Measurements from ENCODE around the gene PAPLN. TPM values are rescaled to one million over a fixed set of nuclear protein-coding genes. Genes with fewer than 3 reads are reported as not detected.

Gene PAPLN
- polyA plus RNA-seq, 1 donor, result 1.2 TPM

DNA sequence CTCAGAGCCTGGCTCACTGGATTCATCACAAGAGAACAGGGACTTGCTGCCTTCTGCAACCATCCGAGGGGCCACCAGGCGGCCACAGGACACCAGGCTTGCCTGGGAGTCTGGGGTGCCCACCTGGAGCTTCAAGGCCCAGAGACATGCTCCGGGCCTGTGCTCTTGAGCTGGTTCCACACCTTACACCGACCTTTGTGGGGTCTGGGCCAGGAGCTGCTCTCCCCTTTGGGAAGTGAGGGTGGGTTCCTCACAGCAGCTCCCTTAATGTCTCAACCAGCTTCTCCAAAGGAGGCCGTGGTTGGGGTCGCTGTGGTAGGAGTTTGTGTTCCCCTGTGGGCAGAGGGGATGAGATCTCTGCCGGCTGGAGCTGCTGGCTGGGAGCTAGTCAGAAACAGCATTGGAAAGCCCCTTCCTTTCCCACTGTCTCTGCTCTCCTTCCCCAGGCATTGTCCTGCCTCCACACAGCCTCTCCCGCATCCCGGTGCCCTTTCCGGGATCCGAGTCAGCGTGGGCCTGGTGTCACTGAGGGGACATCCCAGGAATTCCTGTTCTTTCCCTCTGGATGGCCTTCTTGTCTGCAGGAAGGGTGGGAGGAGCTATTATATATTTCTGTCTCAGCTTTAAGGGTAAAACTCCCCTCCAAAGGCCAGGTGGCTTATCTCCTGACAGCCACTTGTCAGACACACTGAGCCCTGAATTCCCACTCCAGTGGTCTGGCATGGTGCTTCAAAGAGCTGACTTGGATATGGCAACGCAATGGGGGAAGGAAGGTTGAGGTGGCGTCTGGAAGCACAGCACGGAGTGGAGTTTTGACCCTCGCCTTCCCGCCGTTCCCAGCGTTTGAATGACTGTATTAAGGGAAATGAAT is 5.1 kb upstream of the PAPLN start:
- DNase-seq (ENCODE audit: low read depth), result no peak

DNA sequence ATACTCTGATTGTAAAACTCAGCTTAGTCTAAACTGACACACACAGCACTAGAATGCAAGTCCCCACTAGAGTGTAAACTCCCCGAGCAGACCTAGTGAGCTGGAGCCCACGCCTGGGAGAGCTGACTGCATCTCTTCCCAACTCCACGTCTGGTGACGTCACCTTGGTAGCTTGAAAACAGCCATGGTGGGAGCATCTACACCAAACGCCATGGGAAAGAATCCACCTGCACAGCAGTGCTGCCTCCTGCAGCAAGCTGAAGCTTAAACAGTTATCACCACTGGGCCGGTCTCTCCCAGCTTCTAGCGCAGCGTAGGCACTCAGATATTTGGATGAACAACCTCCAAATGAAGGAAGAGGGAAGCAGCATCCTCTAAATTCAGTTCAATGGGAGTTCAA is 4.3 kb upstream of the PAPLN start:
- DNase-seq (ENCODE audit: low read depth), result no peak

DNA sequence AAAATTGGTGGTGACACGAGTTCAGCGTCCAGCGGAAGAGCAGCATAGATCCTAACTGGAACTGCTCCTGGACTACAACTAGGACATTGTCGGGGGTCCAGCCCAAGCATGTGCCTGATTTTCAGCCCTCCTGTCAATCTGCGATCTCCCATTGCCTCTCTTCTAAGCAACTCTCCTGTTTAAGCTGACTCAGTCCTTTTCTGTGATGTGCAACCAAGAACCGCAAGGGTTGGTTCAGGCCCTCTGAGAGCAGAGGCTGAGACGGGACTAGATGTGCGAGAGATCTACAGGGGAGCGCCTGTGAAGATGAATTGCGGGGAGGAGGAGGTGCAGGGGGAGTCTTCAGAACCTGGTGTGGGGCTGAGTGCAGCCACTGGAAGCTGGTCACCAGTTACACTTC is 3.7 kb upstream of the PAPLN start:
- DNase-seq (ENCODE audit: low read depth), result no peak

DNA sequence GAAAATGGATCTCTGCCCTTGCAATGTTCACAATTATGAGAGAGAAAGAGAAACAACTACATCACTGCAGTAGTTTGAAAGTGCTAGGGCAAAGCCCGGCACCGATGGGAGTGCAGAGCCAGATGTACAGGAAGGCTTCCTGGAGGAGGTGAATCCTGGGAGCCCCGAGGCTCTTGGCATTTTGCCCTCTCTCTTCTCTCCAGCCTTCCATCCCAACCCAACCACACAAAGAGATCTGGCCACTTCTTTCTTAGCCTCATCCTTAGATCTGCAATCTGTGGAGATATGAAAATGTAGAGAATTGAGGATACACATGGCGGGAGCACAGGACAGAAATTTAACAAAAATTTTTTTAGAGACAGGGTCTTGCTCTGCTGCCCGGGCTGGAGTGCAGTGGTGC is 3.3 kb upstream of the PAPLN start:
- DNase-seq (ENCODE audit: low read depth), result no peak

DNA sequence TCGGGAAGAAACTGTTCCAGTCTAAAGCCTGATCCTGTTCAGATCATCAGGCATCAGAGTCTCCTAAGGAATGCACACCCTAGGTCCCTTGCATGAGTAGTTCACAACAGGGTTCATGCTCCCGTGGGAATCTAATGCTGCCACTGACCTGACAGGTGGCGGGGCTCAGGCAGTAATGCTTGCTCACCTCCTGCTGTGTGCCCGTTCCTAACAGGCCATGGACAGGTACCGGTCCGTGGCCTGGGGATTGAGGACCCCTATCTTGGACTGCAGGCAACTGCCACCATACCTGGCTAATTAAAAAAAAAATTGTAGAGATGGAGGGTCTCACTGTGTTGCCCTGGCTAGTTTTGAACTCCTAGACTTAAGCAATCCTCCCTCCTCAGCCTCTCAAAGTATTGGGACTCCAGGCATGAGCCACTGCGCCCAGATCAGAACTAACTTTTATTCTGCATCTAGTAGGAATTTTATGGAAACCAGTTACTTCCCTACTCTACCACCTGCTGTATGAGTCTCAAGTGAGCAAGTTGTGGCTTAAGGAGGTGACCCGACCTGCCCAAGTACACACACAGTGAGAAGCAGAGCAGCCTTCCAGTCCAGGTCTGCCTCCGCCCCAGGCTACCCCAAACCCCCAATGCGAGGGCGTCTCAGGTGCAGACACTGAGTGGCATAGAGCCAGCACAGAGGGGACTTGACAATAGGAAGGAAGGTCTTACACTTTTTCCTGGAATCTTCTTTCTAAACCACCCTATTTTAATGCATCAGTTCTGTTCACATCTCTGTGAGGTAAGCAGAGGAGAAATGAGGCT is 2.5 kb upstream of the PAPLN start:
- DNase-seq (ENCODE audit: low read depth), result no peak

DNA sequence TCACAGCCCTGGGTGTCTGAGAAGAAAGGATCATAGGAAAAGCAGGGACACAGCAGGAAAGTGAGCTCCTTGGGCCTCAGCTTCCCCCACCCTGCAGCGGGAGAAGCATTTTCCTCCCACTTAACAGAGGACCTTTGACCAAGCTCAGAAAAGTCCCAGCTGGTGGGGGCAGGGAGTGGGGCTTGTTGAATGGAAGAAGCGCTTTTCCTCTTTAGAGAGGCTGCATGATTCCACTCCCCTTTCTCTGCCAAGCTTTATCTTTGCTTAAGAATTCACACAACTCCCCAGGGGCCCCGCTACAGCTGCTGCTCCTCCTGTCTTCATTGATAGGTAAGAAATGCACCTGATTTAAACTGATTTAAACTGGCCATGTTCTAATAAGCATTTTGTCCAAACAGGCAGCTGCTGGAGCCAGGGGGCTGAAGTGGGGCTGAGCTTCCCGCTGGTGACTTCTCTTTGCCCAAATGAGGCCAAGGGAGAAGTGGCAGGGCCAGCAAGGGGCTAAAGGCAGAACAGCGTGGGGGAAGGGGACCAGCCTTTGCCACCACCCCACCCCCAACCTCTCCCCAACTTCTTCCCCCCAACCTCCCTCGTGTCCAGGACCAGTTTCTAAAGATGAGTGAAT is 1.7 kb upstream of the PAPLN start:
- no peak for DNase-seq (ENCODE audit: low read depth)

DNA sequence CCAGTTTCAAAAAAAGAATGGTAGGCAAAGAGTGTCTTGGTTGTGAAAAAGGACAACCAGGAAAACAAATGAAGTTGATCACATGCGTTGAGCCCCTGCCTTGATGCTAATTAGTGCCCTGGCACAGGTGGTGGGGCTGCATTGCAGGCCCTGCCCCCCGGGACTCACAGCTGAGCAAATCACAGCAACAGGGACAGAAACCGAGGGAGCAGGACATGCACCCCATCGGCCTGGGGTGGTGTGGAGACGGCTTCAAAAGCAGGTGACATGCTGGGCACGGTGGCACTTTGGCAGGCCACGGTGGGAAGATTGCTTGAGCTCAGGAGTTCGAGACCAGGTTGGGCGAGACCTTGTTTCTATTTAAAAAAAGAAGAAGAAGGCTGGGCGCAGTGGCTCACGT is 1.1 kb upstream of the PAPLN start:
- no peak for DNase-seq (ENCODE audit: low read depth)

DNA sequence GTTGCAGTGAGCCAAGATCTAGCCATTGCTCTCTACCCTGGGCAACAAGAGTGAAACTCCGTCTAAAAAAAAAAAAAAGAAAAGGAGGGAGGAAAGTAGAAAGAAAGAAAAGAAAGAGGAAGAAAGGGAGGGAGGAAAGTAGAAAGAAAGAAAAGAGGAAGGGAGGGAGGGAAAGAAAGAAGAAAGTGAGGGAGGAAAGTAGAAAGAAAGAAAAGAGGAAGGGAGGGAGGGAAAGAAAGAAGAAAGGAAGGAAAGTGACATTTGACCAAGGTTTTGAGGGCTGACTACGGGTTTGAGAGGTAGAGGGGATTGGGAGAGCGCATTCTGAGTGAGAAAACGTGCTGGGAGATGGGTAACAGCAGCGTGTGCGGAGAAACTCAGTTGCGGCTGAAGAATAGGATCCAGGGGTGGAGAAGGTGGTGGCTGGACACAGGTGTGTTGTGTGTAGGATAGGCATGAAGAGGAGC is 521 bp upstream of the PAPLN start:
- DNase-seq (ENCODE audit: low read depth), result no peak

DNA sequence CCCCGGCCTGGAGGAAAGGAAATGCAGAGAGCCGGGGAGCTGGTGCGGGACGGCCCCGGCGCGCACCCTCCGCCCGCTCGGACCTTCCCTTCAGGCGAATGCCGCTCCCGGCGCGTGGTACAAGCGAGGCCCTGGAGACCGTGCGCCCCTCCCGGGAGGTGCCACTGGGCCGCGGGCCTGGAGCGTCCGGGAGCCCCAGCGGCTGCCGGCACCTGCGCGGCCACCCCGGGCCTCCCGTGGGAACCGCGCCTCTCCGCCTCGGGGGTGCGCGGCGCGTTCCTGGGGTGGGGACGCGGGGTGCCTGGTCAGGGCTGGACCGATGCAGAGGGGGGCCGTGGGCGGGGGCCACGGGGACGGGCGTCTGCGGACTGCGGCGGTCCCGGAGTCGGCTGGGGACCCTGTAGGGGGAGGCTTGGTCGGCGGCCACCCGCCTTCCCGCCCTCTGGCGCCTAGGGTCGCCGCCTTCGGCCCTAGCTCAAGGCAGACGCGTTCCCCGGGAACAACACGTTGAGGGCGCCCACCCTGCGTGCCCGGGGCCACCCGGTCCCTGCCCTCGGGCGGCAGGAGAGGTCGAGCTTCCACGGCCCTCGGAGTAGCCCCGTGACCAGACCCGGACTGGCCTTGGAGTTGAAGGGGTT is 599 bp downstream of the PAPLN start:
- DNase-seq (ENCODE audit: low read depth), result no peak

DNA sequence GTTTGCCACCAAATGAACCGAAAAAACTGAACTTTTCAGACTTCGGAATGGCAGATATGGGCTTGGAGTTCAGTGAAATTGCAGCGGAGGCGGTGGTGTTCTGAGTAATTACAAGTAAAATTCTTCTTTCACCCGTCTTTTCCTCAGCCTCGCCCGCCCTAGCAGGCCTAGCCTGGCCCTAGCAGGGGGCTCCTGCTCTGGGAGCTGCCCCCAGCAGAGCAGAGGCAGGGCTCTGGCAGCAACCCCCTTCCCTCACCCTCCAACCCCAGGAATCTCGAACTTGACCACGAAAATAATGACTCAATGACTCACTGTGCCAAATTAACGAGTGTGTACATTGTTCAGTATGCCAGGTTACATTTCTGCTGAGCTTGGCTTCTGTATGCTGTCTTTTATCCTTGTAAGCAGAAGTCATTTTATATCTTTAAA is 1.1 kb downstream of the PAPLN start:
- DNase-seq (ENCODE audit: low read depth), result no peak

DNA sequence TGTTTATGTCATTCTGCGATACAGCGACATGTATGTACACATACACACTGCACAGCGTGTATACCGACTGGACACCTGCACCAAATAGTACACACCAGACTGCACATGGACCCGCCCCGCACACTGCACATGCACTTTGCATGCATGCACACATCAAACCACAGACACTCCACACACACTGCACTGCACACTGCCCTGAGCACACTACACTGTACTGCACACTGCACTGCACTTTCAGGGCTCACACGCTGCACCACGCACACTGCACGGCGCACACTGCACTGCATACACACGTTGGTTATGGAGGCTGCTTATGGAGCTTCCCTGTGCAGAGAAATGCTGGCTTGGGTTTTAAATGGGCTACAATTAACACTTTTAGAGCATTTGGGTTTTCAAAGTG is 1.6 kb downstream of the PAPLN start:
- DNase-seq (ENCODE audit: low read depth), result no peak

DNA sequence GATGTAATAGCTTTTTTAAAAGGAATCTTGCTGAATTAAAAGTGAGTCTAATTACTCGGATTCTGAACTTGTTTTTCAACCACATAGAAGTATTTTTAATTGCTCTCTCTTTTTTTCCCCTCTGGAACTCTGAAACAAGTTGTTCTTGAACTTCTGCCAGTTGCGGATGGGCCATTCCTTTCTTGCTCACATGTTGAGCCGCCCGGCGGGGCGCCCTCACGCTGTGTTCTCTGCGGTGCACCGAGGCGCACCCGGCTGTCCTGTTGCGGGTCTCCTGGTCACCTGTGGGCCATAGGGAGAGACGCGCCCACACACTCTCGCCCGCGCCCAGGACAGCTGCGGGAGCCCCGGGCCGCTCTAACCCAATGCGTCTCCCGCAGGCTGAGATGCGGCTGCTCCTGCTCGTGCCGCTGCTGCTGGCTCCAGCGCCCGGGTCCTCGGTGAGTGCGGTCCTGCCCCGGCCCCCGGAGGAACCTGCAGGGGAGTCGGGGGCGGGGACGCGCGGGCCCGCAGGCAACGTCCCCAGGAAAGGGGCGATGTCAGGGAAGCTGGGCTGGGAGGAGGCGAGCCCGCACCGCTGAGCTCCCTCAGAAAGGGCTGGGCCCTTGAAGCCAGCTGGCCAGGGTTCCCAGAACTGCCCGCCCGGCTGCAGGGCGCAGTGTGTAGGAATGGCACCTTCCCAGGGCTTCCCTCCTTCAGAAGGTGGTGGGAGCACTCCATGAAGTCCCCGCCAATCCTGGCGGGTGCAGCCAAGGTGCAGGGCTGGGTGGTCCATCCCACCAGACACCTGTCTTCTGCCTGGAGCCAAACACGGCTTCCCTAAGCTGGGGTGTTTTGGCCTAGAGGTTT is 2.3 kb downstream of the PAPLN start:
- no peak for DNase-seq (ENCODE audit: low read depth)

DNA sequence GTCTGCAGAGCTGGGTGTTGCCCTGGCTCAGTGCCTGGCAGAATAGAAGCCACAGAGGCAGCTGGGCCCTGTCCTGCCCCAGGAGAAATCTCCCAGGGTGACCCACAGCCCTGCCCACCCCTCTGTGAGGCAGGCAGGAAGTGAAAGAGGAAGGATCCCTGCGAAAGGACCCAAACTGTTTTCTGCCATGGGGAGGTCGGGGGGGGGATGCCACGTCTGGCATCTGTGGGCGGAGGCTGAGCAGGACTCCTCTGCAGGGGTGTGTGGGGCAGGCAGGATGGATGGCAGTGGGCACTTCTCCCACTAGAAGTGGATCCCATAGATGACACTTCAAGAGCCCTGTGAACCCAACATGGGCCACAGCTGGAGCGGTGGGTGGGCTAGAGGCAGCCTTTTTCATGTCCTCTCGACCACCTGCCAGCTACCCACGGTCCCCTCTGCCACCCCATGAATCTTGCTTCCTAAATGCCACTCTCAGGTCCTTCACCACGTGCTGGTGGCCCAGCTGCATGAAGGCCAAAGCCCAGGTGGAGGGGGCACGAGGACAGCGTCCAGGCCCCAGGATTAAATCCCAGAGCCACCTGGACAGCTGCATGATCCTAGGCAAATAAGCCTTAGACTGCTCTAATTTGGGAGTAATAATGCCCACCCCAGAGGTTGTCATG is 3.6 kb downstream of the PAPLN start:
- DNase-seq (ENCODE audit: low read depth), result no peak

DNA sequence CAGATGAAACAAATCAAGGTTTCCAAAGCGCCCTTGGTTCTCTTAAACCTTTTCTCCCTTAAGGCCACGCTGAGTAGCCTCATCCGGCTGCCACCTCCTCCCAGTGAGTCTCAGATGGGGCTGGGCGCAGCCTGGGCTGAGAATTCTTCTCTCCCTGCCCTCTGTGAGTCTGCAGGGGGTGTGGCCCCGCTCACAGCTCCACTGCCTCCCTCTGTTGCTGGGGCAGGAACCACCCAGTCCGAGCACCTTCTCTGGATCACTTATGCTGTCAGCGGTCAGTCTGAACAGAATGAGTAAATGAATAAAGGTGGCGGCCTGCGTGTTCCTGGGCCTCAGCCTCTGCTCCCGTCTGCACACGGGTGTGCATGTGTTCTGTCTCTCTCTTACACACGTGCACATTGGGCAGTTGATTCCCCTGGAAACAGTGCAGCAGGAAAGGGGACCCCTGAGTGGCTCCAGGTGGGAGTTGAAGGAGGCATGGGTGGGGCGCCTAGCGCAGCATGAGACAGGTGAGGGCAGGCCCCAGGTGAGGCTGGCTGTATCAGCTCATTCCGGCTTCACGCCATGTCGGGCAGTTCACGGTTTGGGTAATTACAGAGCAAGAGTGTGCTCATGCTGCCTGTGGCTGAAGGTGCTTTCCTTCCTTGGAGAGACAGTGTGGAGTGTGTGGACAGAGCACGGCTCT is 4.3 kb downstream of the PAPLN start:
- DNase-seq (ENCODE audit: low read depth), result no peak

DNA sequence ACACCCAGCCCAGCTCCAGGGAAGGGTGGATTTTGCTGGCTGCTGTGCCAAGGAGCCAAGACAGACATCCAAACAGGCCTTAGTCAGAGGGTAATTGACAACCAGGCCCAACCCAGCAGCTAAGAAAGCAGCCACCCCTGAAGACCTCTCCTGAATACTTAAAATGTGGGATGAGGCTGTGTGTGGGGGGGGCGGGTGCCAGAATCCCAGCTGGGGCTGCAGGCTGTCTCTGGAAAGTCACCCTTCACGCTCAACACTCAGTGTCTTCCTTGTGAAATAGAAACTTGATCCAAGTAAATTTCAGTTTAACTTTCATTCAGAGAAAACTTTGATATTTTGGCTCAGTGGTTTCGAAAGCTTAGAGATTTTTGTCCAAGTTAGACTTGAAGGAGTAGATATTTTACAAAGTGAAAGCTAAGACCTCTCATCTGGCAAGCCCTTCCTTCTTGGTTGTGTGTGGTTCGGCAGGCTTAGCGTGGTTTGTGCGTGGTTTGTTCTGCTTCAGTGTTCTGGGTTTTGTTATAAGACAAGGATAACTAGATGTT is 5.1 kb downstream of the PAPLN start:
- no peak for DNase-seq (ENCODE audit: low read depth)

DNA sequence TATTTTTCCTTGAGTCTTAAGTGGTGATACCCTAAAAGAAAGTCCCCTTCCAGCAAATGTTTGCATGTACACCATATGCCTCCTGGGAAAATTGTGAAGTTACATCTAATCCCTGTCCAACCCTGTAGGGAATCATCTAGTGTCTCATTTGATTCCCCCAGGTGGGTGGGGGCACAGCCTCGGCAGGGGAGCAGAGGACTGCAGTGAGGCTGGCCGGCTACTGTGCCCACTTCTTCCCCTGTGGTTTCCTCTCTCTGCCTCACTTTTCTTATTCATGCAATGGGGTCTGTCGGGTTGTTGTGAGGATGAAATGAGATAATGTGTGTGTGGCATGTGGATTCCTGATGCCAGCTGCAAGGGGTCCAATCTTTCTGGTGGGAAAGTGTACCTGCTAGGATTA is 6.0 kb downstream of the PAPLN start:
- no peak for DNase-seq (ENCODE audit: low read depth)

DNA sequence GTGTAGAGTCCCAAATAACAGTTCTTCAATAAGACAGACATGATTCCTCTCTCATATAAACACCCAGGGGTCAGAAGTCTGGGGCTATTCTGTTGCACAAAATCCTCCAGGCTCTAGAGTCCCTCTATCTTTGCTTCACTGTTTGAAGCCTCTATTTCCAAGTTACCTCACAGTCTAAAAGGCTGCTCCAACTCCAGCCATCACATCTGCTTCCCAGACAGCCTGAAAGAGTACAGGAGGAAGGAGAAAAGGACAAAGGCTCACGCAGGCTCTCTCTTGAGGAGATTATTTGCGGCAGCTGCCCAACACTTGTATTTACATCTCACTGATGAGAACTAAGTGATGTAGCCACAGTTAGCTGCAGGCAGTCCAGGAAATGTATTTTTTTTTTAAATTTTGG is 6.4 kb downstream of the PAPLN start:
- DNase-seq (ENCODE audit: low read depth), result no peak

DNA sequence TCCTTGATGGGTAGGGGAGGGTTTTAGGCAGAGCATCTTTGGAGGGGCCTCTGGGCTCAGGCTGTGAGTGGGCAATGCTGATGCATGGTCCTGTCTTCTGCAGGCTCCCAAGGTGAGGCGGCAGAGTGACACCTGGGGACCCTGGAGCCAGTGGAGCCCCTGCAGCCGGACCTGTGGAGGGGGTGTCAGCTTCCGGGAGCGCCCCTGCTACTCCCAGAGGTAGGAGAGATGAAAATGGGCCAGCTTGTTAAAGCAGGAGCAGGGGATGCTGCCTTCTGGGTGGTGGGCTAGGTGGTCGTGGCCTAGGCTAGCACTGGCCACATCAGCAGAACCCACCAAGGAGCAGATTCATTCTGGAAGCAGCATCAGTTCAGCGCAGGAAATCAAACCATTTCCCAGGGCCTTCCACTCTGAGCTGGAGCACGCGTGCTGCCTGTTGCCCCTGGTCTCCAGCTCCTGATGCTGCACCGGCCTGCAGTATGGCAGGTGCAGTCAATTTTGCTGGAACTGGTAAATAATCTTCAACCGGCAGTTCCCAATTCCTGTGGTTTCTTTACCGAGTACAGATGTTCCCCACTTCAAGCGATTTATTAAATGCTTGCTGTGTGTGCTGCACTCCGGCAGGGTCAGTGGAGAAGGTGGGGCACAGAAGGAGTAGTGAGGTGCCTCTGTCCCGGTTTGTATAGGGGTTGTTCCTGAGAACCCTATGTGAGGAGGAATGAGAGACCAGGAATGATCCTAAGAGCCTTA is 7.4 kb downstream of the PAPLN start:
- DNase-seq (ENCODE audit: low read depth), result no peak
